ENCODE results near the gene DERA. TPM values are rescaled to one million over a fixed set of nuclear protein-coding genes. Genes with fewer than 3 reads are reported as not detected.

DERA gene
- total RNA-seq, 1 donor from 2014 or later, result 21.2 TPM

DNA sequence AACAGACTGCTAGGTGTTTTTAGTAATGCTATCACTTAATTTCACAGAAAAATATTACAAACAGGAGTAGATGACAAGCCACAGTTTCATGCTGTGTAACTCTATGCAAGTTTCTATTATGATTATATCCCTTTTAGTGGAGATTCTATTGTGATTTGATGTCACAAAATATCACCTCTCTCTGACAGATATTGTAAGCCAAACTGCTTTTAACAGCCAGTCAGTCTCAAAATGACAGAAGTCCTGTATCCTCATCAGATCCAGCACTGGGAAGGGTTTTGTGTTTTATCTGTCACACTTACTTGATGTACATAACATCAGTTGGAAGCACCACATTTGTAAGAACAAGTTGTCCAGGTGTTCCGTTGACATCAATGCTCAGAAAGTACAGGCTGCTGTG lies 164.8 kb downstream of the DERA start:
- Mint-ChIP-seq H3K9me3 (no peaks in the 10 kb centered on the region), H3K4me1 (no peaks in the 10 kb centered on the region), H3K27me3 (no peaks in the 10 kb centered on the region), H3K4me3 (no peak overlapping the region), H3K36me3 (ENCODE audit: low read depth) (no peaks in the 10 kb centered on the region), H3K27ac (no peak overlapping the region)
- no peak for DNase-seq
- POLR2A ChIA-PET, result no interaction called here
- intact Hi-C loops (cut with micrococcal nuclease), result loop anchor here (2.0 kb wide), 1 partner anchor 1567 kb away; no protein-coding TSS in a partner anchor
- CTCF ChIA-PET, result no interaction called here
- no peak for TF ChIP-seq CTCF (IDR thresholded peaks at IDR 0.05)
- no peak for ATAC-seq (ENCODE audit: low read depth)

DNA sequence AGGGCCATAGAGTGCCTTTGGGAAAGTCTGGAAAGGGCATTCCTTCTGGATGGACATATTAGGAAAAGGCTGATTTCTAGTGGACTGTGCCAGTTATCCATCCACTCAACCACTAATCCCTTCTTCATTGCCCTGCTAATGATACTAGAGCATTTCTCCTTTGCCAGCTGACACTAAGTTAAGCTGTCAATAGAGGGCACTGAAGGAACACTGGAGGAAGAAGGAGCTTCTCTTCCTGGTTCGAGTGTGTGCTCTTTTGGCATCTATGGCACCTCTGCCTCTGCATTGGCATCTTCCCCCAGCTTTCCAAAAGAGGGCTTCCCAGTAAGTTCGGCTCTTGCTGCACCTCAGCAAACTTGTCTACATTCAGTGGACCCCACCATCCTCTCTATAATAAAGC lies 165.4 kb downstream of the DERA start:
- H3K27me3 Mint-ChIP-seq, result no peaks in the 10 kb centered on the region
- ATAC-seq (ENCODE audit: low read depth) (no peak), DNase-seq (no peak)
- H3K36me3 Mint-ChIP-seq (ENCODE audit: low read depth), result no peaks in the 10 kb centered on the region
- intact Hi-C loops (cut with micrococcal nuclease), result loop anchor here (2.0 kb wide), 1 partner anchor 1566 kb away; no protein-coding TSS in a partner anchor
- no peak overlapping the region for H3K4me3 Mint-ChIP-seq
- H3K9me3 Mint-ChIP-seq, result no peaks in the 10 kb centered on the region
- ChIA-PET POLR2A (no interaction called here), CTCF (interaction anchor here (0.9 to 1.2 kb wide), 2 partner anchors 285 to 1565 kb away, joined by 3 read pairs; no protein-coding TSS in a partner anchor)
- no peak overlapping the region for H3K27ac Mint-ChIP-seq
- no peak for TF ChIP-seq CTCF (IDR thresholded peaks at IDR 0.05)
- H3K4me1 Mint-ChIP-seq, result no peaks in the 10 kb centered on the region

DNA sequence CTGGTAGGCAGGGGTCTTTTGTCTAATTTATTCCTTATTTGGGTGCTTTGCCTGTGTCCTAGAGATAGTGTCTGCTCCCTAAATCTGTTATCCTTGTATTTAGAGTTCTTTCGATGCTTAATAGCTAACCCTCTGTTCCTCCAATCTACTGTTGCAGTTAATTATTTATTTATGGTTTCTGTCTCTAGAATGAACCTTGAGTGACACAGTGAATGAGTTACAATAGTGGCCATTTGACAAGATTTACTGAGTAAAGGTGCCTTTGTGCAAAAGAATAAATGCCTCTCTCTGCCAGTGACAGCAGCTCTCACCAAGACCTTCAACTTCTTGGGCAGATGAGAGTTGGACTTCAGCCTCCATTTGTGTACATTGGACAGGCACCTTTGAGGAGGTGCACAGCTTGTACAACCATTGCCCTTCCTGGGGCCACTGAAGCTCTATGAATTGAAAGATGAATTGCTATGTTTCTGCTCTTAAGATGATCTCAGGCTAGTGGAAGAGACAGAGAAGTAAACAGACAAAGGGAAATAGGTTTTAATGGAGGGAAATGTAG lies 165.9 kb downstream of the DERA start:
- H3K4me3 Mint-ChIP-seq, result no peak overlapping the region
- ATAC-seq (ENCODE audit: low read depth) (no peak), DNase-seq (no peak)
- H3K36me3 Mint-ChIP-seq (ENCODE audit: low read depth), result no peaks in the 10 kb centered on the region
- H3K27me3 Mint-ChIP-seq, result no peaks in the 10 kb centered on the region
- H3K27ac Mint-ChIP-seq, result no peak overlapping the region
- ChIA-PET CTCF (interaction anchor here (0.9 to 1.2 kb wide), 2 partner anchors 285 to 1565 kb away, joined by 3 read pairs; no protein-coding TSS in a partner anchor), POLR2A (no interaction called here)
- H3K9me3 Mint-ChIP-seq, result no peaks in the 10 kb centered on the region
- intact Hi-C loops (cut with micrococcal nuclease), result loop anchor here (2.0 kb wide), 1 partner anchor 1566 kb away; no protein-coding TSS in a partner anchor
- no peaks in the 10 kb centered on the region for H3K4me1 Mint-ChIP-seq
- TF ChIP-seq CTCF (IDR thresholded peaks at IDR 0.05), result no peak

- Mint-ChIP-seq H3K4me3 (no peak overlapping the region), H3K4me1 (no peaks in the 10 kb centered on the region), H3K36me3 (ENCODE audit: low read depth) (no peaks in the 10 kb centered on the region), H3K9me3 (peaks cover 4% of the 10 kb centered on the region), H3K27me3 (no peaks in the 10 kb centered on the region), H3K27ac (no peak overlapping the region)
- ChIA-PET POLR2A (no interaction called here), CTCF (no interaction called here)
- ATAC-seq (ENCODE audit: low read depth) (no peak), DNase-seq (no peak)
- no peak for TF ChIP-seq CTCF (IDR thresholded peaks at IDR 0.05)
- intact Hi-C loops (cut with micrococcal nuclease), result no loop called here
These were observed 175.3 kb downstream of the DERA start for GRCh38 chr12:16086462-16086861.

GRCh38 chr12:16086942-16087341 lies 175.8 kb downstream of the DERA start:
- H3K36me3 Mint-ChIP-seq (ENCODE audit: low read depth), result no peaks in the 10 kb centered on the region
- TF ChIP-seq CTCF (IDR thresholded peaks at IDR 0.05), result no peak
- peaks cover 8% of the 10 kb centered on the region for H3K9me3 Mint-ChIP-seq
- no peak overlapping the region for H3K4me3 Mint-ChIP-seq
- ChIA-PET POLR2A (no interaction called here), CTCF (no interaction called here)
- H3K27me3 Mint-ChIP-seq, result no peaks in the 10 kb centered on the region
- intact Hi-C loops (cut with micrococcal nuclease), result no loop called here
- ATAC-seq (ENCODE audit: low read depth) (no peak), DNase-seq (no peak)
- H3K27ac Mint-ChIP-seq, result no peak overlapping the region
- no peaks in the 10 kb centered on the region for H3K4me1 Mint-ChIP-seq

Other genes with a start within 250 kb of the DERA start
- 0.73 and 0.89 TPM in 2 replicates for gene EPS8, start 121.9 kb upstream of the DERA start, total RNA-seq
- 78.1 and 82.3 TPM in 2 replicates for gene STRAP, start 28.9 kb upstream of the DERA start, total RNA-seq